GM21381 (cell line): ENCODE results near the gene OR2C3.
"Not testable (repeated sequence)": the region's sequence is repeated elsewhere in the genome, so short reads cannot be mapped to it uniquely, and the experiment has no call there.

Source experiments
- ATAC-seq: cut with Tn5 transposase; IDR thresholded peaks from one replicate; pipeline ENCODE4 v1.9.1; 2021; ENCODE audit warnings: mild to moderate bottlenecking, moderate library complexity; ENCODE audit not compliant: unreplicated experiment

Gene OR2C3

GRCh38 chr1:247536340-247536739, at the start of gene OR2C3:
Gene OR2C3, minus strand, starts transcription at chr1:247536440. Its CDS starts 3,929 bp downstream, at chr1:247532511.
- no peak for ATAC-seq

GRCh38 chr1:247578946-247579460, 42.8 kb upstream of the OR2C3 start:
- ATAC-seq, result no peak

- no peak for ATAC-seq
Measured at GRCh38 chr1:247576514-247576913, 40.3 kb upstream of the OR2C3 start.

GRCh38 chr1:247574664-247575063, 38.4 kb upstream of the OR2C3 start:
- ATAC-seq, result no peak

- no peak for ATAC-seq
Measured at GRCh38 chr1:247574236-247574635, 38.0 kb upstream of the OR2C3 start.

GRCh38 chr1:247562198-247562597, 26.0 kb upstream of the OR2C3 start:
- no peak for ATAC-seq

GRCh38 chr1:247561711-247562110, 25.5 kb upstream of the OR2C3 start:
- ATAC-seq, result no peak

- ATAC-seq, result no peak
Measured at GRCh38 chr1:247557926-247558674, 21.9 kb upstream of the OR2C3 start.

- ATAC-seq, result no peak
Measured at GRCh38 chr1:247552231-247552630, 16.0 kb upstream of the OR2C3 start.

- ATAC-seq, result no peak
Measured at GRCh38 chr1:247551721-247552120, 15.5 kb upstream of the OR2C3 start.

- no peak for ATAC-seq
Measured at GRCh38 chr1:247548769-247549182, 12.5 kb upstream of the OR2C3 start, which contains the start of gene GCSAML. Gene GCSAML, plus strand, starts transcription at chr1:247549134. Its CDS starts 58 bp downstream, at chr1:247549192.

GRCh38 chr1:247548092-247548491, 11.9 kb upstream of the OR2C3 start:
- no peak for ATAC-seq

- no peak for ATAC-seq
Measured at GRCh38 chr1:247542811-247543210, 6.6 kb upstream of the OR2C3 start.

- no peak for ATAC-seq
Measured at GRCh38 chr1:247540581-247540980, 4.3 kb upstream of the OR2C3 start.

- ATAC-seq, result no peak
Measured at GRCh38 chr1:247539215-247539614, 3.0 kb upstream of the OR2C3 start.

- no peak for ATAC-seq
Measured at GRCh38 chr1:247538561-247538960, 2.3 kb upstream of the OR2C3 start.

GRCh38 chr1:247535402-247535801, 838 bp downstream of the OR2C3 start:
- no peak for ATAC-seq

GRCh38 chr1:247531937-247532336, 4.3 kb downstream of the OR2C3 start:
- ATAC-seq, result no peak

- no peak for ATAC-seq
Measured at GRCh38 chr1:247530785-247531184, 5.5 kb downstream of the OR2C3 start.

- ATAC-seq, result no peak
Measured at GRCh38 chr1:247529771-247530355, 6.4 kb downstream of the OR2C3 start.

GRCh38 chr1:247528812-247529474, 7.3 kb downstream of the OR2C3 start:
- ATAC-seq, result no peak

- ATAC-seq, result not testable (repeated sequence)
Measured at GRCh38 chr1:247521886-247522285, 14.4 kb downstream of the OR2C3 start.
